ENCODE data around the gene FAM81A.

- TF ChIP-seq, protein P1, sequence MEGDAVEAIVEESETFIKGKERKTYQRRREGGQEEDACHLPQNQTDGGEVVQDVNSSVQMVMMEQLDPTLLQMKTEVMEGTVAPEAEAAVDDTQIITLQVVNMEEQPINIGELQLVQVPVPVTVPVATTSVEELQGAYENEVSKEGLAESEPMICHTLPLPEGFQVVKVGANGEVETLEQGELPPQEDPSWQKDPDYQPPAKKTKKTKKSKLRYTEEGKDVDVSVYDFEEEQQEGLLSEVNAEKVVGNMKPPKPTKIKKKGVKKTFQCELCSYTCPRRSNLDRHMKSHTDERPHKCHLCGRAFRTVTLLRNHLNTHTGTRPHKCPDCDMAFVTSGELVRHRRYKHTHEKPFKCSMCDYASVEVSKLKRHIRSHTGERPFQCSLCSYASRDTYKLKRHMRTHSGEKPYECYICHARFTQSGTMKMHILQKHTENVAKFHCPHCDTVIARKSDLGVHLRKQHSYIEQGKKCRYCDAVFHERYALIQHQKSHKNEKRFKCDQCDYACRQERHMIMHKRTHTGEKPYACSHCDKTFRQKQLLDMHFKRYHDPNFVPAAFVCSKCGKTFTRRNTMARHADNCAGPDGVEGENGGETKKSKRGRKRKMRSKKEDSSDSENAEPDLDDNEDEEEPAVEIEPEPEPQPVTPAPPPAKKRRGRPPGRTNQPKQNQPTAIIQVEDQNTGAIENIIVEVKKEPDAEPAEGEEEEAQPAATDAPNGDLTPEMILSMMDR (IDR thresholded peaks at IDR 0.05): no peak
- TF ChIP-seq POLR2A (IDR thresholded peaks at IDR 0.05): no peak
Observed at GRCh38 chr15:59485036-59485435, 47.0 kb downstream of the FAM81A start.
